ENCODE data around the gene SFI1. TPM values are rescaled to one million over a fixed set of nuclear protein-coding genes. Genes with fewer than 3 reads are reported as not detected.

The SFI1 gene
- total and polyA plus RNA-seq, 2 donors (not counting 1 experiment from before 2014, with no cell fraction given): 80.2 to 182 TPM

GRCh38 chr22:31611061-31611760 lies 114.9 kb downstream of the SFI1 start:
- Mint-ChIP-seq H3K27me3 (no peaks in the 10 kb centered on the region), H3K9me3 (ENCODE audit: insufficient read depth) (no peaks in the 10 kb centered on the region), H3K4me1 (peaks cover 21% of the 10 kb centered on the region), H3K4me3 (no peak overlapping the region), H3K27ac (no peak overlapping the region)
- Histone ChIP-seq H3K9ac (ENCODE audit: low read length) (no peak overlapping the region), H4K20me1 (ENCODE audit: control insufficient read depth, insufficient read depth, low read length, poor library complexity, severe bottlenecking) (no peaks in the 10 kb centered on the region), H3K27ac (ENCODE audit: low read length in 2 of 2) (no peak overlapping the region), H3K27me3 (replicated peaks in 1 of 4; ENCODE audit: control extremely low read depth in 1 of 4, control insufficient read depth in 3 of 4, insufficient read depth in 4 of 4, low read length in 3 of 4) (no peaks in the 10 kb centered on the region), H3K36me3 (replicated peaks in 1 of 2; ENCODE audit: control extremely low read depth in 1 of 2, control insufficient read depth in 1 of 2, extremely low read depth in 1 of 2, insufficient read depth in 2 of 2, low read length in 1 of 2) (peaks cover 0 to 35% of the 10 kb centered on the region in 2 experiments), H3K4me2 (replicated peaks; ENCODE audit: low read depth, low read length, poor library complexity, severe bottlenecking) (no peak overlapping the region), H3K9me3 (ENCODE audit: control extremely low read depth in 1 of 3, control insufficient read depth in 2 of 3, insufficient read depth in 1 of 3, low read length in 2 of 3) (no peaks in the 10 kb centered on the region), H2AFZ (ENCODE audit: insufficient read depth, low read depth, low read length, poor library complexity, severe bottlenecking) (no peak overlapping the region), H3K4me3 (ENCODE audit: control extremely low read depth in 1 of 5, extremely low read depth in 1 of 5, insufficient read depth in 1 of 5, low read depth in 2 of 5, low read length in 4 of 5) (no peak overlapping the region), H3K79me2 (ENCODE audit: control insufficient read depth, insufficient read depth, low read length) (no peaks in the 10 kb centered on the region), H3K4me1 (ENCODE audit: control insufficient read depth in 2 of 2, insufficient read depth in 2 of 2, low read length in 2 of 2) (peaks cover 10 to 20% of the 10 kb centered on the region in 2 donors)
- 91% methylated on average over 16 of the region's 16 CpGs for WGBS (ENCODE audit: insufficient coverage)
- CTCF ChIA-PET: no interaction called here
- ATAC-seq (ENCODE audit: low read depth): no peak
- POLR2A ChIA-PET: no interaction called here
- no peak for TF ChIP-seq EZH2 (IDR thresholded peaks at IDR 0.05; ENCODE audit: borderline replicate concordance, insufficient read depth, low read depth, low read length, poor library complexity, severe bottlenecking)
- TF ChIP-seq, protein P1, sequence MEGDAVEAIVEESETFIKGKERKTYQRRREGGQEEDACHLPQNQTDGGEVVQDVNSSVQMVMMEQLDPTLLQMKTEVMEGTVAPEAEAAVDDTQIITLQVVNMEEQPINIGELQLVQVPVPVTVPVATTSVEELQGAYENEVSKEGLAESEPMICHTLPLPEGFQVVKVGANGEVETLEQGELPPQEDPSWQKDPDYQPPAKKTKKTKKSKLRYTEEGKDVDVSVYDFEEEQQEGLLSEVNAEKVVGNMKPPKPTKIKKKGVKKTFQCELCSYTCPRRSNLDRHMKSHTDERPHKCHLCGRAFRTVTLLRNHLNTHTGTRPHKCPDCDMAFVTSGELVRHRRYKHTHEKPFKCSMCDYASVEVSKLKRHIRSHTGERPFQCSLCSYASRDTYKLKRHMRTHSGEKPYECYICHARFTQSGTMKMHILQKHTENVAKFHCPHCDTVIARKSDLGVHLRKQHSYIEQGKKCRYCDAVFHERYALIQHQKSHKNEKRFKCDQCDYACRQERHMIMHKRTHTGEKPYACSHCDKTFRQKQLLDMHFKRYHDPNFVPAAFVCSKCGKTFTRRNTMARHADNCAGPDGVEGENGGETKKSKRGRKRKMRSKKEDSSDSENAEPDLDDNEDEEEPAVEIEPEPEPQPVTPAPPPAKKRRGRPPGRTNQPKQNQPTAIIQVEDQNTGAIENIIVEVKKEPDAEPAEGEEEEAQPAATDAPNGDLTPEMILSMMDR (IDR thresholded peaks at IDR 0.05): no peak
- DNase-seq: no peak
- intact Hi-C loops (cut with micrococcal nuclease): no loop called here

DNA sequence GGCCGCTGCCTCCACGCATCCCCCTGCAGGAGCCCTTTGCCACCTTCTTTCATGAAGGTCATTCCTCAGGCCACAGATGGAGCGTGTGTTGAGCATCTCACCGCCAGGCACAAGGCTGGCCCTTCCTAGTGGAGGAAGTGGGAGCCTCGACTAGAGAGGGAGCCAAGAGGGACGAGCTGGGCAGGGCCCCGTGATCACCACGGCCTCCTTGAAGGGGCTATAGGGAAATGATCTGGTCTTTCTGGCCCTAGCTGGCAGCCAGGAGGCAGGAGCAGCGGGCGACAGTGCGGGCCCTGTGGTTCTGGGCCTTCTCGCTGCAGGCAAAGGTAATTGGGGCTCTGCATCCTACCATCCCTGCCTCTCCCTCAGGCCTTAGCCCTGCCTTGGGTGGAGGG lies 116.6 kb downstream of the SFI1 start:
- no peaks in the 10 kb centered on the region for H3K27me3 ChIP-seq (replicated peaks in 1 of 4; ENCODE audit: control extremely low read depth in 1 of 4, control insufficient read depth in 3 of 4, insufficient read depth in 4 of 4, low read length in 3 of 4)
- no peak overlapping the region for H3K27ac ChIP-seq (ENCODE audit: low read length in 2 of 2)
- no peak overlapping the region for H3K9ac ChIP-seq (ENCODE audit: low read length)
- Mint-ChIP-seq H3K4me1 (peaks cover 32% of the 10 kb centered on the region), H3K4me3 (no peak overlapping the region), H3K9me3 (ENCODE audit: insufficient read depth) (no peaks in the 10 kb centered on the region), H3K27ac (peak overlapping the region; percentile 32), H3K27me3 (no peaks in the 10 kb centered on the region)
- intact Hi-C loops (cut with micrococcal nuclease): no loop called here
- CTCF ChIA-PET: interaction anchor here (1.3 kb wide), 1 partner anchor 22 kb away, joined by 3 read pairs; no protein-coding TSS in a partner anchor
- H4K20me1 ChIP-seq (ENCODE audit: control insufficient read depth, insufficient read depth, low read length, poor library complexity, severe bottlenecking): no peaks in the 10 kb centered on the region
- H3K4me2 ChIP-seq (replicated peaks; ENCODE audit: low read depth, low read length, poor library complexity, severe bottlenecking): no peak overlapping the region
- peaks cover 17 to 29% of the 10 kb centered on the region in 2 donors for H3K4me1 ChIP-seq (ENCODE audit: control insufficient read depth in 2 of 2, insufficient read depth in 2 of 2, low read length in 2 of 2)
- TF ChIP-seq EZH2 (IDR thresholded peaks at IDR 0.05; ENCODE audit: borderline replicate concordance, insufficient read depth, low read depth, low read length, poor library complexity, severe bottlenecking): no peak
- TF ChIP-seq, protein P1 (IDR thresholded peaks at IDR 0.05): no peak
- peaks cover 0 to 34% of the 10 kb centered on the region in 2 experiments for H3K36me3 ChIP-seq (replicated peaks in 1 of 2; ENCODE audit: control extremely low read depth in 1 of 2, control insufficient read depth in 1 of 2, extremely low read depth in 1 of 2, insufficient read depth in 2 of 2, low read length in 1 of 2)
- DNase-seq (no peak), ATAC-seq (ENCODE audit: low read depth) (no peak)
- H3K9me3 ChIP-seq (ENCODE audit: control extremely low read depth in 1 of 3, control insufficient read depth in 2 of 3, insufficient read depth in 1 of 3, low read length in 2 of 3): no peaks in the 10 kb centered on the region
- no peak overlapping the region for H3K4me3 ChIP-seq (ENCODE audit: control extremely low read depth in 1 of 5, extremely low read depth in 1 of 5, insufficient read depth in 1 of 5, low read depth in 2 of 5, low read length in 4 of 5)
- no peak overlapping the region for H2AFZ ChIP-seq (ENCODE audit: insufficient read depth, low read depth, low read length, poor library complexity, severe bottlenecking)
- WGBS (ENCODE audit: insufficient coverage): 94% methylated on average over 8 of the region's 12 CpGs
- no peaks in the 10 kb centered on the region for H3K79me2 ChIP-seq (ENCODE audit: control insufficient read depth, insufficient read depth, low read length)
- POLR2A ChIA-PET: interaction anchor here (1.1 kb wide), 1 partner anchor 18 kb away, joined by 3 read pairs; no protein-coding TSS in a partner anchor

All from B cell (primary cell).